Measurements from ENCODE around the gene PCK2.
"Not testable (repeated sequence)": the region's sequence is repeated elsewhere in the genome, so short reads cannot be mapped to it uniquely, and the experiment has no call there.

Gene PCK2

DNA sequence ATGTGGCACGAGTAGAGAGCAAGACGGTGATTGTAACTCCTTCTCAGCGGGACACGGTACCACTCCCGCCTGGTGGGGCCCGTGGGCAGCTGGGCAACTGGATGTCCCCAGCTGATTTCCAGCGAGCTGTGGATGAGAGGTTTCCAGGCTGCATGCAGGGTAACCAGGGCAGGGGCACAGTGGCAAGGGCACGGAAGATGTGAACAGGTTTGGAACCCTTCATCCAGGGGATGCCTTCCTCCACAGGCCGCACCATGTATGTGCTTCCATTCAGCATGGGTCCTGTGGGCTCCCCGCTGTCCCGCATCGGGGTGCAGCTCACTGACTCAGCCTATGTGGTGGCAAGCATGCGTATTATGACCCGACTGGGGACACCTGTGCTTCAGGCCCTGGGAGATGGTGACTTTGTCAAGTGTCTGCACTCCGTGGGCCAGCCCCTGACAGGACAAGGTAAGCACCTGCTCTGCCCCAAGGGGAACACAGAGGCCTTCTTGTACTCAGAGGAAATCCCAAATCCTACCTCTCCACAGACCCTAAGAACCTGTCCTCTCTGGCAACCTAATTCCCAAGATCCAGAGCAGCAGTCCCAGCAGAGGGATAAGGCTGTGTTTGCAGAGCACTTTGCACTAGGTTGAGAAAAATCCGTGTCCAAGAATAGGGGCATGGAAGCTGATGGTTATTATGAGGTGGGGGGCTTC, 4.3 kb downstream of the PCK2 start:
- no peak for DNase-seq

DNA sequence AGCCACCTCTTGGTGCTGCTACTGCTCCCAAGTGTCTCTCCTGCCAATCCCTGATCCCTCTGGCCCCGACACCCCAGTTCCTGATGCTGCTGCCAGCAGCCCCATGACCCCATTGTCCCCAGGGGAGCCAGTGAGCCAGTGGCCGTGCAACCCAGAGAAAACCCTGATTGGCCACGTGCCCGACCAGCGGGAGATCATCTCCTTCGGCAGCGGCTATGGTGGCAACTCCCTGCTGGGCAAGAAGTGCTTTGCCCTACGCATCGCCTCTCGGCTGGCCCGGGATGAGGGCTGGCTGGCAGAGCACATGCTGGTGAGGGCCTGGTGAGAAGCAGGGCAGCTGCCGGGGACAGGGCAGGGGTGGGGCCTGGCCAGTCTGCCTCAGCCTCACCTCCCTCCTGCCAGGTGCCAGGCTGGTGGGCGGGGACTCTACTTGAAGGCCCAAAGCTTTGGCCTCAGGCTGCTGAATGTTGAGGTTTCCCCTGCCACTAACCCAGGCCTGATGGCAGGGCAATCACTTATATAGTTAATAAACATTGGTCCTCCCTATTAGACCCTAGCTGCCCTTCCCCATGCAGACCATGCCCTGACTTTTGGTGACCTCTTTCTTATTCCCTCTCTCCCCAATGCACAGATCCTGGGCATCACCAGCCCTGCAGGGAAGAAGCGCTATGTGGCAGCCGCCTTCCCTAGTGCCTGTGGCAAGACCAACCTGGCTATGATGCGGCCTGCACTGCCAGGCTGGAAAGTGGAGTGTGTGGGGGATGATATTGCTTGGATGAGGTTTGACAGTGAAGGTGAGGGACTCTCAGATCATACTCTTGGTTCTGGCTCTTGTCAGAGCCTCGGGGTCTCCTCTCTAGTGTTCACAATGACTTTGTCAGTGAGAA, 5.1 kb downstream of the PCK2 start:
- DNase-seq, result no peak

DNA sequence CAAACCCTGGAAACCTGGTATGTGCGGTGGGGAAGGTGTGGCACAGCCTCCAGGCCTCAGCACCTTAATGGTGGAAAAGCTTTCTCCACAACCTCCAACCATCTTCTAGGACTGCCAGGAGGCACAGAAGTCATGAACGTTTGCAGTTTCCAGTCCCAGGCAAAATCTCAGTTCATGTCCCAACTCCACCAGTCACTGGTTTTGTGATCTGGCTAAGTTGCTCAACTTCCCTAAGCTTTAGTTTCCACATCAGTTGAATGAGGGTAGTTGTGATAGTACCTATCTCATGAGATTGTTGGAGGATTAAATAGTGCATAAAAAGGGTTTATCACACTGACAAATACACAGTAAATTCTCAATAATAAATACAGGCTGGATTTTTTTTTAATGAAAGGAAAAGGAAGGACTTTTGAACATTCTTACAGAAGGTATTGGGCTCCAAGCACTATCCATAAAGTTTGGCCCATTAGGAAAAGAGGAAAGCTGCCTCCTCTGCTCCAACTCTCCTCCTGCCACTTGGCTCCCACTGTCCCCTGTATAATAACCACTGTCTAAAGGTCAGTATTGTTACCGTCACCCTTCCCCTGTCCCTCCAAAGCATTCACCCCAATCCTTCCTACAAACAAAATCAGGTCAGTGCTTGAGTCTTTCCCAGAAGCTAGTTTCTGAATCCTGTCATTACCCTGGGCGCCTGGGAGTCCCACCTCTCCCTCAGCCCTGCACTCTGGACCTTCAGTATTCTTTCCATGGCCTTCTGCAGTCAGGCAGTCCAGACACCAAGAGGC, 6.3 kb downstream of the PCK2 start:
- no peak for DNase-seq

DNA sequence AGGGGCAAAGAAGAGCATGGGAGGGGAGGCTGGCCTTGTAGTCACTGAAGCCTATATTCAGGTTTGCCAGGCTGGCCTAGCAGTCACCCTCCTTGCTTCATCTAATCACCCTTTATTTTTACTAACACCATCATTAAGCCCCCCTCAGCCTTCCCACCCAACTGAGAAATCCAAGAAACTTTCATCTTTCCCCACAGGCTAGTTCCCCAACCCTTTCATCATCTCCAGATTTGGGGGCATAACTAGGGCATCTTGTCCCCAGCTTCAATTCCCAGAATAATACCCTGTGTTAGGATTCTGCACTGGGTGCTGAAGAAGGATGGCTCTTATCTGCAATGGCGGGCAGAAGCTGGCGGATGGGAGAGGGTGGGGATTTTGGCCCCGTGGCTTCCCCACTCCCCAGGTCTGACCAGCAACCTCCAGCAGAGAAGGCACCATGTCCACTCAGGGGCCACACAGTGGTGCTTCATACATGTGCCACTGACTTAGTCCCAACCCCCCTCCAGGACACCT, 6.9 kb downstream of the PCK2 start:
- DNase-seq, result no peak

DNA sequence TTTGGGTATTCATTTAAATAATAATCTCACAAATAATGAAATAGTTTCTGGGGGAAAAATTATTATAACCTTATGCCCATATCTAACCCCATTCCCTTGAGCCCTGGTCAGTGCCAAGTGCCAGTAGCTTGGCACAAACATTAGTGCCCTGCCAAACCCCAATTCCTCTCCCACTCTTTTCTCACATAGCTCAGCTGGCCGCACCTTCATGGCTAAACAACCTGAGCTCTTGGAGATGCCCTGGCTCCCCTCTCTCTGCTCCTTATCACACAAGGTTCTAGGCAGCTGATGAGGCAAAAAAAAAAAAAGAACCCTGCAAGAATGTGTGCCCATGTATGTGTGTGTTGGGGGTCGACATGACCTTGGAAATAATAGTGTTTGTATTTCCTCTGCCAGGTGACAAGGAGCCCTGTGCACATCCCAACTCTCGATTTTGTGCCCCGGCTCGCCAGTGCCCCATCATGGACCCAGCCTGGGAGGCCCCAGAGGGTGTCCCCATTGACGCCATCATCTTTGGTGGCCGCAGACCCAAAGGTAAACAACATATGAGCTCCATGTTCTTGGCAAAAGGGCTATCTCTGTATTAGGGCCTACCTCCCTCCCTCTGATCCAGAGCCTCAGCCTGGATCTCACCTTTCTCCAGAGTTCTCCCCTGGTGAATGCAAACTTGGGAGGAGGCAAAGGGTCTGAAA, 8.4 kb downstream of the PCK2 start:
- DNase-seq, result no peak

DNA sequence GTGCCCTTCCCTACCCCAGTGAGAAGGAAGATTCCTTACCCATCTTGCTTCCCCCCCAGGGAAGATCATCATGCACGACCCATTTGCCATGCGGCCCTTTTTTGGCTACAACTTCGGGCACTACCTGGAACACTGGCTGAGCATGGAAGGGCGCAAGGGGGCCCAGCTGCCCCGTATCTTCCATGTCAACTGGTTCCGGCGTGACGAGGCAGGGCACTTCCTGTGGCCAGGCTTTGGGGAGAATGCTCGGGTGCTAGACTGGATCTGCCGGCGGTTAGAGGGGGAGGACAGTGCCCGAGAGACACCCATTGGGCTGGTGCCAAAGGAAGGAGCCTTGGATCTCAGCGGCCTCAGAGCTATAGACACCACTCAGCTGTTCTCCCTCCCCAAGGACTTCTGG, 9.3 kb downstream of the PCK2 start:
- no peak for DNase-seq

DNA sequence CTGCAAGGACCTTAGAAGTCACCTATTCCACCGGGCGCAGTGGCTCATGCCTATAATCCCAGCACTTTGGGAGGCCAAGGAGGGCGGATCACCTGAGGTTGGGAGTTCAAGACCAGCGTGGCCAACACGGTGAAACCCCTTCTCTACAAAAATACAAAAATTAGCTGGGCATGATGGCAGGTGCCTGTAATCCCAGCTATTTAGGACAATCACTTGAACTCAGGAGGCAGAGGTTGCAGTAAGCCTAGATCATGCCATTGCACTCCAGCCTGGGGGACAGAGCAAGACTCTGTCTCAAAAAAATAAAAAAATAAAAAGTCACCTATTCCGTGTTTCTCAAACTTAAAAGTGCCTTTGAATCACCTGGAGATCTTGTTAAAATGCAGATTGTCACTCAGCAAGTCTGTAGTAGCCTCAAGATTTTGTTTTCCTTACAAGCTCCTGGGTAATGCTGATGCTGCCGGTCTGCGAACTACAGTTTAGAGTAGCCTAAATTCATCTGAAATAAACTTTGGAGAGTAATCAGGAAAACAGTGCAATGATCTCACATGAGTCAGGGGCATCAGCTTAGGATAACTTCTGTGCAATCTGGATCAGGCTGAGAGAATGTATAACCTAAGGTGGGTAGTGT, 11.6 kb downstream of the PCK2 start:
- not testable (repeated sequence) for DNase-seq

DNA sequence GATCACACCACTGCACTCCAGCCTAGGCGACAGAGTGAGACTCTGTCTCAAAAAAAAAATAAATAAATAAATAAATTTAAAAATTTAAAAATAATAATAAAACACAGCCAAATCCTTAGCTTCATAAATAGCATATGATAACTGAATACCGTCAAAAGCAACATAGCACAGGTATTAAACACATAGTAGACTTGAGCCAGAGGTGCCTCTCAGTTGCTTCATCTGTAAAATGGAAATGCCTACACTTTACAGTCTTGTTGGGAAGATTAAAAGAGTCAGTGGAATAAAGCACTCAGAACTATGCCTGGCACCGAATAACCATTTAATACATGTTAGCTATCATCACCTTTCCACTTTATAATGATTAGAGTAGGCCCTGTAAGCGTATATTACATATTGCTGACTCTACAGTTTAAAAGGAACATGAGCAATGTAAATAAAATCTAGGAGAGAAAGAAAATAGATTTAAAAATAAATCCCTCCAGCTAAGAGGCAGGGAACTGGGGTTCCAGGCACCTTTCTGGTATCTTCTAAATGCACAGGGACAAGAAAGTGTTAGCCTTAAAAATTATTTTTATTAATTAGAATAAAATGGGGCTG, 12.7 kb downstream of the PCK2 start:
- DNase-seq, result no peak

DNA sequence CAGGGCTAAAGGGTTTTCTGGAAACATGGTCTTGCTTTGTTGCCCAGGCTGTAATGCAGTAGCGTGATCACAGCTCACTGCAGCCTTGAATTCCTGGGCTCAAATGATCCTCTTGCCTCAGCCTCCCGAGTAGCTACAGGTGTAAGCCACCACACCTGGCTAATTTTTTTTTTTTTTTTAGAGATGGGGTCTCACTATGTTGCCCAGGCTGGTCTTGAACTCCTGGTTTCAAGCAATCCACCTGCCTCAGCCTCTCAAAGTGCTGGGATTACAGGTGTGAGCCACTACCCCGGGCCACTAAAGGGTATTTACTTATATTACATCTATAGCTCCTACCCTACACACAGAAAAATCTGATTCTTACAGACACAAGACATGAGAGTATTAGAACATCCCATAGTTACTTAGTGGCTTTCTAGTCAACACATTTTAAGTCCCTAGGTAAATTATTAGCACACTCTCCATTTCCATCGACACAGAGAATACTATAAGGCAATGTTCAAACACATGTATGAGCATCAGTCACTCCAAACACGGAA, 14.3 kb downstream of the PCK2 start:
- no peak for DNase-seq

DNA sequence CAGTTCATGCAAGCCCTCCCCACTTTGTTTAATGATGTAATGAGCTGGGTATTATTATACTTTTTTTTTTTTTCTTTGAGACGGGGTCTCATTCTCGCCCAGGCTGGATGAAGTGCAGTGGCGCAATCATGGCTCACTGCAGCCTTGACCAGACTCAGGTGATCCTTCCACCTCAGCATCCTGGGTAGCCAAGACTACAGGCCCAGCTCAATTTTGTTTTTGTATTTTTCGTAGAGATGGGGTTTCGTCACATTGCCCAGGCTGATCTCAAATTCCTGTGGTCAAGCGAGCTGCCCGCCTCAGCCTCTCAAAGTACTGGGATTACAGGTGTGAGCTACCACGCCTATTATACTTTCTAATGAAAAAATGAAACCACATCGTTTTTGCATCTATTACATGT, 15.9 kb downstream of the PCK2 start:
- DNase-seq, result no peak

DNA sequence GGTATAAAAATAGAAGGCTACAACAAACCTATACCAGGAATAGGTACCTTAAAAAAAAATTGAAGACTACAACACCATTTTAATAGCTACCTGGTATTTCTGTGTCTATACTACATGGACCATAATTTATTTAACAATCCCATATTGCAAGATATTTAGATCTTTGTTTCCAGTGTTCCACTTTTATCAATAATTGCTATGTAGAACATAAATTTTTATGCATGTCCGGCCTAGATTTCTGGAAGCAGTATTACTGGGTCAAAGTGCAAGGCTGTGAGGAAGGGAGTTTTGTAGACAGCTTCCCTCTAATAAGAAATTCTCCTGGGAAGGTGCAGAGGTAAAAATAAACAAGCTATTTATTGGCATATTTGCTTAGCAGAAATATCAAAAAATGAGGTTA, 16.4 kb downstream of the PCK2 start:
- DNase-seq, result no peak

DNA sequence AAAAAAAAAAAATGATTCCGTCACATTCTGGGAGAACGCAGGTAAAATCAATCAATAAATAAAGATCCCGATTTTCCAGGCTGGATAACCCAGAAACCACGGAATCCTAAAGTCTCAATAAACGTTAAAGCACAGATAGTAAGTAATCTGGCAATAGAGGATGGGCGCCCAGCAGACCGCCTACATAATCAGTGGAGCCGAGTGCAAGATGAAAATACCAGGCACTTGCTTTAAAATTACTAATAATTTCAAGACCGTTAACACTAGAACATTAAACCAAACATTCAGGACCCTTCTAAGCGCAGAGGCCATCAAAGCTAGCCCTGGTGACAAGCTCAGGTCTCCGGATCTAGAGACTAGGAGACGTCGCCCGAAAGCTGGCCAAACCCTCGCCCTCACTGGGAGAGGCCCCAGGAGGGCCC, 19.3 kb downstream of the PCK2 start:
- no peak for DNase-seq

DNA sequence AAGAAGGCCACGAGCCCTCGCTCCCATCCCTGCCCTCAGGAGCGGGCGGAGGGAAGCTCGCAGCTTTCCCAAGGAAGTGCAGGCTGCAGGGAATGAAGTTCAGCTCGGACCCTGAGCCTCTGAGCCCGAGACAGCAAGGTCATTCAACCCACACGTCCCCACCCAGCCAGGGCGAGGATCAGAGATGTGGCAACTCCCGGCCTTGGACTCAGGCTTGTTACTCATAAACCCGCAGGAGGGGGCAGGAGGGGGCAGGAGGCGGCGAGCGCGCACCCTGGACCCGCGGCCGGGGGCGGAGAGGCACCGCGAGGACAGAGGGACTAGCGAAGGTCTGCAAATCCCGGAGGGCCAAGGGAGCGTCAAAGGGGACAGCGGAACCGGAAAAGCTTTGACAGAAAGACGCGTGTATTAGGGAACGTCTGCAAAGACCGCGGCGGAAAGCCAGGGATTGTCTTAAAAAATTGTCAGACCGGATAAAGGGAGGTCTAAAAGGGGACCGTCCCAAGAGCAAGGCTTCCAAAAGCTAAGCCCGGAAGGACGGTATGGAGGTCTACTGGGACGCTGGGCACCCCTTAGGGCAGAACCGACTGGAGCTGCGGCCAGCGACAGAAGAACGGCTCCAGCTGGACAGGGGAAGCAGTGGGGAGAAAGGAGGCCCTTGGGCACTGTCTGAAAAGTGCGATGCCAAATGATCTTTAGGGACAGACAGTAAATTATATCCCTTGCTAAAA, 19.9 kb downstream of the PCK2 start:
- peak; percentile 84 for DNase-seq

DNA sequence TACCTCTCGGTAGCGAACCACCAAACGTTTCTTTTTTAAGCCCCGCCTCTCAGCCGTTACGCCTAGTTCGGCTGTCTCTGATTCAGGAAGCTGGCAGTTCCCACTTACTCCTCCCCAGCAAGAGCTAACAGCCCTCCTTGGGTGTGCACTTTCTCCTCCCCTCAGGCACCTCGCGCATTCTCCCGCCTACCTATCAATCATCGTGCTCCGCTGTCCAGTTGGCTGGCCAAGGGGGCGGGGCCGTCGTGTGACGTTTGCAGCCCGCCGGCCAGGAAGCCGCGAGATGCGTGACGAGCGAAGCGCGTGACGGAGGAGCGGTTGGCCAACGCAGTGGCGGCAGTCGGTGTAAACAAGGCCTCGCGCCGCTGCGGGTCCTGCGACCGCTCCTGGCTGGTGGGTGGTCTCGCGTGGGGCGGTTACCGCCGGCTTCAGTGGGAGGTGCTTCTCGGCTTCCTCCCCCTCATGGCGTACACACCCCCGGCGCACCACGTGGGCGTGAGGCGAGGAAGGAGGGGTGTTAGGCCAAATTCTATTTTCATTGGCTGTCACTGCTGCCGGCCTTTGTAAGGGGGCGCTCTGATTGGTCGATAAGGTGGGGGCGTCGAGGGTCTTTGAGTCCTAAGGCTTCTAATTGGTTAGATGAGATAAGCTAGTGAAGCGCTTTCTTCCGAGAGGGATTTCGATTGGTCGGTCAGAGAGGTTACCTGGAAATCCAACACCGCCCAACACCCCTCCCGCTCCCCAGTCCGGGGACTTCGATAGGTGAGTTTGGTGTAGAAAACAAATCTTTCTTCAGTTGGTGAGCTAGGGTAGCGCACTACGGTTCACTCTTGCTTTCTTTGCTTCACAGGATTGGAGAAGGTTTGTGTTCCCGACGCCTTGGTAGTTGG, 20.7 kb downstream of the PCK2 start, which contains the start of the genes DCAF11 and NRL:
Gene DCAF11 (plus strand): TSS at position 246 of the 890 bp plus-strand sequence. CDS start 818 bp downstream, outside the sequence.
Gene NRL (minus strand): TSS at position 418 of the 890 bp plus-strand sequence. CDS start 32,101 bp downstream, outside the sequence.
- DNase-seq, result peak; percentile 99

DNA sequence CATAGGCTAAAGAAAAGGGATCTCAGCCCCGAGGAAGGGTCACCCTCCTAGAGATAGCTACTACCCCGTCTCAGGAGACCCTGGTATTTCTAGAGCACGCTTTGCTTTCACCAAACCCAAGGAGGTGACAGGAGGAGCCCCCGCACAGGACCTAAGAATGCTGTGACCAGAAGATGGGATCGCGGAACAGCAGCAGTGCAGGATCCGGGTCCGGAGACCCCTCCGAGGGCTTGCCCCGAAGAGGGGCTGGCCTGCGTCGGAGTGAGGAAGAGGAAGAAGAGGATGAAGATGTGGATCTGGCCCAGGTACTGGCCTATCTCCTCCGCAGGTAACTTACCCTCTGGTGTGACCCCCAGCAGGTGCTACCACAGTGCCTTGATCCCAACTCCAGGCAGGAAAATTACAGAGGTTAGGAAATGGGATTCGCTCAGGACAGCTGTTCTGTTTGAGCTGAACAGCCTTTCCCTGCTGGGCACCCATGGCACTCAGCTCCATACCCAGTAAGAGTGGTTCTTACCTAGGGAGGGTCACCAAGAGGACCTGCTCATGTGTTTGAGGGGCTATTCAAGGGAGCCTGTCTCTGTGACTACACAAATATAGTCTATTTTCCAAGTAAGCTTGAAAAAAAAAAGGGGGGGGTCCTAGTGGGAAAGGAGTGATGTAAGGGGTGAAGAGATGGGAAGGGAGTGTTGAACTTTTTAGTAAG, 21.5 kb downstream of the PCK2 start:
- DNase-seq, result no peak

DNA sequence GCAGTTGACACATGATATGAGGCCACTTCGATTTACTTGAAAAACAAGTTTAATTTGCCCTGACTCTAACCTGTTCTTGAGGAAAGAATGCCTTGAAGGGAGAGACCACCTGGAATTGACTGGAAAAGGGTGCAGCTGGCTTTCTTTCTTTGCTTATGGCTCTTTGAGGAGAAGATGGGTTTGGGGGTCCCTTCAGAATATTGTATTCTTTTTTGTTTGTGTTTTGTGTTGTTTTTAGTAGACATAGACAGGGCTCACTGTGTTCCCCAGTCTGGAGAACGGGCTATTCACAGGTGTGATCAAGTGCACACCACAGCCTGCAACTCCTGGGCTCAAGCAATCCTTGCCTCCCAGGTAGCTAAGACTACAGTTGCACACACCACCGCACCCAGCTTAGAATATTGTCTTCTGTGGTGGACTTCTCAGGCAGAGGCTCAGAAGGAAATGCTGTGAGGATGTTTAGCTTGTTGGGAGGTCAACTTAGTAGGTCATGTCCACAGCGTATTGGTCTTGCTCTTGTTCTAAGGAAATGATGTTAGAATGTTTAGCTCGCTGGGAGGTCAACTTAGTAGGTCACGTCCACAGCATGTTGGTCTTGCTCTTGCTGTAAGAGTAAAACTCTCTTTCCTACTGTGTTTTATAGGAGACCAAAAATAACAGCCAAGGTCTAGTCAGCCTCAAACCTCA, 22.2 kb downstream of the PCK2 start:
- no peak for DNase-seq

DNA sequence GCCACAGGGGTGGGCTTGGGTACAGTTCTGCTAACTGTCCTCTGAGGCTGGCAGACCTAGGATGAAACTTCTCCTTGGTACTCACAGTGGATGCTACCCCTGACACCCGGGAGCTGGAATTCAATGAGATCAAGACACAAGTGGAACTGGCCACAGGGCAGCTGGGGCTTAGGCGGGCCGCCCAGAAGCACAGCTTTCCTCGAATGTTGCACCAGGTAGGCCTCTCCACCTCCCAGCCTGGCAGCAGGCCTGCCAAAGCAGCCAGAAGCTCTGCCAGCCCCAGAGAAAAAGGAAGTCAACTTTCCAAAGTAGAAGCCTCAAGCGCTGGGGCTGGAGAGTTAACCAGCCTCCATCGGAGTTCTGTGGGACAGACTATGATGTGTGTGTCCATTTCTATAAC, 23.1 kb downstream of the PCK2 start:
- no peak for DNase-seq

DNA sequence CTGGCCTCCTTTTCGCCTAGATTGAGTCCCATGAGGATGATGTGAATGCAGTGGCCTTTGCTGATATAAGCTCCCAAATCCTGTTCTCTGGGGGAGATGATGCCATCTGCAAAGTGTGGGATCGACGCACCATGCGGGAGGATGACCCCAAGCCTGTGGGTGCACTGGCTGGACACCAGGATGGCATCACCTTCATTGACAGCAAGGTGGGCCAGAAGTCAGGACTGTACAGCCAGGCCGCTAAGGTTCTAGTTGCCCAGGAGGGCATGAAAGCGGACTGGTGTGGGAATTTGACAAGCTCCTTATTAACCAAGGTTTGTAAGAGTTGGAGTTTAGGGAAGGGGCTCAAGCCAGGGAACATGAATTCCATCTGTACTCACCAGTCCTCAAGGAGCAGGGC, 25.6 kb downstream of the PCK2 start:
- DNase-seq, result no peak
